Measurements from ENCODE around the gene UTP15.

The UTP15 gene

DNA sequence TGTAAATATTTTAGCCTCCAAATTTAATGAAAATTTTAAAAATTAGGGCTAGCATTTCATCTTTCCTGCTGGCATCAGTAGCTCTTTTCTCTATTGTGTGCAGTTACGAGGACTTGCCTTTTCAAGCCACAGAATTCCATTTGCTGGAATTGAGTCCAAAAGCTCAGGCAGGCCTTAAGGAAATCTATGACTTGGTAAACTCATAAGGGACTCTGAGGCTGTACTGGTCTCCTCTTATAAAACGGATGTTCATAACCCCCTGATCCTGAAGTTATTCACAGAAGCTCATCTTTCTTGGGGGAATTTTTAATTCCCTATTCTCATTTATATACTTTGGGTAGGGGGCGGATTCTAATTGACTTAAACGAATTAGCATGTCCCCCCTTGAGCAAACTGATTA lies 23.5 kb upstream of the UTP15 start:
- TF ChIP-seq, protein P1, sequence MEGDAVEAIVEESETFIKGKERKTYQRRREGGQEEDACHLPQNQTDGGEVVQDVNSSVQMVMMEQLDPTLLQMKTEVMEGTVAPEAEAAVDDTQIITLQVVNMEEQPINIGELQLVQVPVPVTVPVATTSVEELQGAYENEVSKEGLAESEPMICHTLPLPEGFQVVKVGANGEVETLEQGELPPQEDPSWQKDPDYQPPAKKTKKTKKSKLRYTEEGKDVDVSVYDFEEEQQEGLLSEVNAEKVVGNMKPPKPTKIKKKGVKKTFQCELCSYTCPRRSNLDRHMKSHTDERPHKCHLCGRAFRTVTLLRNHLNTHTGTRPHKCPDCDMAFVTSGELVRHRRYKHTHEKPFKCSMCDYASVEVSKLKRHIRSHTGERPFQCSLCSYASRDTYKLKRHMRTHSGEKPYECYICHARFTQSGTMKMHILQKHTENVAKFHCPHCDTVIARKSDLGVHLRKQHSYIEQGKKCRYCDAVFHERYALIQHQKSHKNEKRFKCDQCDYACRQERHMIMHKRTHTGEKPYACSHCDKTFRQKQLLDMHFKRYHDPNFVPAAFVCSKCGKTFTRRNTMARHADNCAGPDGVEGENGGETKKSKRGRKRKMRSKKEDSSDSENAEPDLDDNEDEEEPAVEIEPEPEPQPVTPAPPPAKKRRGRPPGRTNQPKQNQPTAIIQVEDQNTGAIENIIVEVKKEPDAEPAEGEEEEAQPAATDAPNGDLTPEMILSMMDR (conservative IDR thresholded peaks at IDR 0.05; ENCODE audit: low read depth, low read length), result no peak
- no peak for DNase-seq (ENCODE audit: low read depth)
- H3K4me3 ChIP-seq (ENCODE audit: low read depth, low read length), result no peak overlapping the region

DNA sequence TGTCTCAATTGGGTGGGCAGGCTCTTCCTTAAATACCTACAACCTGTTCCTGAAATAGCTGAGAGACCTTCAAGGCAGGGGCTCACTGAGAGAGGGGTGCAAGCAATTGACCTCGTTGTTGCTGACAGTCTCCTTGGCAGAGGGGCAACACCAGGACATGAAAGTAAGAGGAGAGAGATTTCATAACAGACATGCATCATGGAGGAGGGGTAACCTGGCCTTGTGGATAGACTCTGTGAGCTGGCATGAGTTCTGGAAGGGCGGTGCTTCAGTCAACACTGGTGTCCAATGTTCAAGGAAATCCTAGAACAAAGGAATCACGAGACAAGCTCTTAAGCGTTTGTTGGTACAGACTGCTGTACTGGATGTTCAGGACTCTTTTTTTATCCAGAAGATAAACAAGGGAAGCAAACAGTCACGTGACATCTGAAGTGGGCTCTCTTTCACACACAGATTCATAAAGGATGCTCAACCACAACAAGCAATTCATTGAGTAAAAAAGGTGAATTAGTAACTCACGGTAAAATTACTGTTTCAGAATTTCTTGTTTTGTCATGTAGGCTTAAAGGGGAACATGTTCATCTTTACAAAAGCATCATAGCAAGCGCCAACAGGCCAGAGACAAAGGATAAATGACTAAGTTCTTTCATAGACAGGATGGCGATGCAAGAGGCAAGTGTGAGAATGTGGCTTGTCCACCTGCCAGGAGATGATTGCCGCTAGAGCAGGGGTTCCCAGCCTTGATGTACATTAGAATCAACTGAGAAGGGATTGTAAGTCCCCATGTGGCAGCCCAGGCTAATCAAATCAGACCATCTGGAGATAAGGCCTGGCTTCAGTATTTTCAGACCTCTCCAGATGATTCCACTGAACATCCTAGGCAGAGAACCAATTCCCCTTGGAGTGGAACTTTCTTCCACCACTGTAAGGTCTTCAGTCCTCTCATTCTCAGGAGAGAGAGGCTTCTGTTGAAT lies 20.8 kb upstream of the UTP15 start:
- peak; percentile 22 for DNase-seq (ENCODE audit: low read depth)
- no peak overlapping the region for H3K4me3 ChIP-seq (ENCODE audit: low read depth, low read length)
- TF ChIP-seq, protein P1 (conservative IDR thresholded peaks at IDR 0.05; ENCODE audit: low read depth, low read length), result no peak

DNA sequence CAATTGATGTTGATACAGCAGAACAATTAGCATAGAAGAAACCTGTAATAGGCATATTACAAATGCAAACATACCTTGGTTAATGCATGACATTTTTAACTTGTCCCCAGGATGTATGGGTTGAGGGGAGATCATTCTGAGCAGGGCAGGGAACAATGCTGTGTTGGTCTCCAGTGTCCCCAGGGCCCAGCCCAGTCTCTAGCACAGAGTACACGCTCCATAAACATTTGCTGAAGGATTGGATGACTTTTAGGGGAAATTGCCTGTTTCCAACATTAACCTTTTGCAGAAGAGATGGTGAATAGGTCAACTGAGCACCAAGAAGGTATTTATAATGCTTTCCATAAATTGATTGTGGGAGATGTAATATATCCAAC lies 20.2 kb upstream of the UTP15 start:
- DNase-seq (ENCODE audit: low read depth), result no peak
- TF ChIP-seq, protein P1 (conservative IDR thresholded peaks at IDR 0.05; ENCODE audit: low read depth, low read length), result no peak
- H3K4me3 ChIP-seq (ENCODE audit: low read depth, low read length), result no peak overlapping the region

DNA sequence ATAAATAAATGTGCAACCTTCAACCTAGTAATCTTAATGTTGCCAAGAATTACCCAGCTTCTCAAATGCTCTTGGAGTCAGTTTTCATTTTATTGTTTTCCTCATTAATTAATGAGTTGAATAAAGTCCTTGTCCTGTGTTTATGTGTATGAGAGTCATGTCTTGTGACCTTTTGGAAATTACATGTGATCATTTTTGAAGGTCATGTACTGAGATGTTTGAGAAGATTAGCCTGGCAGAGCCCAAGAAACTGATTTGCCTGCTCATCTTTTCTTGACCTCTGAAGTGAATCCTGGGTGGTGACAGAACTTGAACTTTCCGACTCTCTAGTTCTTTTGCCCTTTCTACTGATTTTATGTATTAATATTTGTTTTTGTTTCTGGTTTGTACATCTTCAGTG lies 15.5 kb upstream of the UTP15 start:
- TF ChIP-seq, protein P1 (conservative IDR thresholded peaks at IDR 0.05; ENCODE audit: low read depth, low read length), result no peak
- no peak overlapping the region for H3K4me3 ChIP-seq (ENCODE audit: low read depth, low read length)
- DNase-seq (ENCODE audit: low read depth), result no peak

DNA sequence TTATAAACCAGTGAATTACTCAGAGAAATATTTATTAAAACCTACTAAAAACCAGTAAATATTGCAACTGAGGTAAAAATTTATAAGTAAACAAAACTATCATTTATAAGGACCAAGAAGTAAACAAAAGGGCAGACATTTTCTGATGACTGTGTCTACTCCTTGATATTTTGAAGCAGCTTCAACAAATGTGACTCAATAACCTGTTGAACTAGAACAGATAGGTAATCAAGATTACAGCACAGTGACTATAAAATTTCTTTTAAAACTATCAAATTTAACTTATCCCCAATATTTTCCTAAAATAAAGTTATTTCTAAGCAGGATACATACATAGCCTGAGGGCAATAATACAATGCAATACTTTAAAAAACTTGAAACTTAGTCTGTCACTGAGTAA lies 12.9 kb upstream of the UTP15 start:
- H3K4me3 ChIP-seq (ENCODE audit: low read depth, low read length), result no peak overlapping the region
- no peak for DNase-seq (ENCODE audit: low read depth)
- TF ChIP-seq, protein P1 (conservative IDR thresholded peaks at IDR 0.05; ENCODE audit: low read depth, low read length), result no peak

DNA sequence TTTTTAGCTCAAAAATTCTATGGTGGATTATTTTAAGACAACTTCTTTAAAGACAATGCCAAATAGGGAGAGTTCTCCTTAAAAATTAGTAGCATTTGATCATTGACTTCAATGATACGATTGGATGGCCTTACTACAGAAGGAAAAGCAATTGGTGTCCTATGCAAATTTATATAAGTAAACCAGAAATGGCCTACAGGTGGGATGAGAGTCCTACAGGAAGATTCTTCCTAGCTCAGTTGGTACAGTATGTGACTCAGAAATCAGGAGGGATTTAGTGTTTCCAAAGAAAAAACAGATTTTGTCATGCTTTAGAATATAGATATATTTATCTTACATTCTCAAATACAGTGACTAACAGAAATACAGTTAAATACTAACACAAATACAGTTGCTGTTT lies 6.6 kb upstream of the UTP15 start:
- peak; percentile 27 for DNase-seq (ENCODE audit: low read depth)
- TF ChIP-seq, protein P1 (conservative IDR thresholded peaks at IDR 0.05; ENCODE audit: low read depth, low read length), result no peak
- H3K4me3 ChIP-seq (ENCODE audit: low read depth, low read length), result no peak overlapping the region

DNA sequence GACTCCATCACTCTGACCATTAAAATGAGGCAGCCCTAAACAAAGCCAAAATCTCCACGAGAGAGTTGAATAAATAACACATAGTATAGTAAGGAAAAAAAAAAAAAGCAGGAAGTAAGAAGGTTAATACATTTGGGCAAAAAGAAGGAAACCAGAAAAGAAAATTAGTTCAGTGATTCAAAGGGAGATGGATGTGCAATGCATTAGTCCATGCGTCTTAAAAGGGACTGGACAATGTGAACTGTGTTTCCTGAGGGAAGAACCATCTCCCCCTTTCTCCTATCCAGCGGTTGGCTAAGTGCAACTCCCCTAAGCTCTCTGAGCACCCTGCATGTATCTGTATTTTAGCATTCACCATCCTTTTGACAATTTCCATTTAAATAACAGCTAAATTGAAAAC lies 1.5 kb upstream of the UTP15 start:
- TF ChIP-seq, protein P1 (conservative IDR thresholded peaks at IDR 0.05; ENCODE audit: low read depth, low read length), result no peak
- peak; percentile 15 for DNase-seq (ENCODE audit: low read depth)
- peak overlapping the region; percentile 94 for H3K4me3 ChIP-seq (ENCODE audit: low read depth, low read length)
